SJSA1 (cell line): ENCODE results near the gene DEFB131A. TPM values are rescaled to one million over a fixed set of nuclear protein-coding genes. Genes with fewer than 3 reads are reported as not detected.

ENCODE experiments used
- total RNA-seq: library from RNA; depleted of rRNA; stranded (reverse); fragments of >200 nt; shearing (Covaris generic); gene quantifications from 2 replicates; pipeline ENCODE4 v1.2.3, GENCODE V29; 2014; rRNA removed

The DEFB131A gene
- total RNA-seq, 1 experiment from 2014 or later: not detected

Other genes starting within 250 kb of the DEFB131A start
- gene USP17L10, start 233.8 kb upstream of the DEFB131A start, total RNA-seq: not detected in 2 replicates
- gene USP17L11, start 229.0 kb upstream of the DEFB131A start, total RNA-seq: not detected in 2 replicates
- gene USP17L12, start 224.3 kb upstream of the DEFB131A start, total RNA-seq: not detected in 2 replicates
- gene USP17L13, start 219.5 kb upstream of the DEFB131A start, total RNA-seq: not detected in 2 replicates
- gene USP17L15, start 210.0 kb upstream of the DEFB131A start, total RNA-seq: not detected in 2 replicates
- gene USP17L17, start 200.5 kb upstream of the DEFB131A start, total RNA-seq: not detected in 2 replicates
- gene USP17L18, start 195.8 kb upstream of the DEFB131A start, total RNA-seq: not detected in 2 replicates
- not detected in 2 replicates for gene USP17L19, start 191.0 kb upstream of the DEFB131A start, total RNA-seq
- gene USP17L20, start 186.3 kb upstream of the DEFB131A start, total RNA-seq: not detected in 2 replicates
- gene USP17L21, start 181.5 kb upstream of the DEFB131A start, total RNA-seq: not detected in 2 replicates
- not detected in 2 replicates for gene USP17L22, start 176.8 kb upstream of the DEFB131A start, total RNA-seq
- not detected in 2 replicates for gene USP17L24, start 119.2 kb upstream of the DEFB131A start, total RNA-seq
- gene USP17L25, start 114.5 kb upstream of the DEFB131A start, total RNA-seq: not detected in 2 replicates
- gene USP17L26, start 109.8 kb upstream of the DEFB131A start, total RNA-seq: not detected in 2 replicates
- not detected in 2 replicates for gene USP17L5, start 105.0 kb upstream of the DEFB131A start, total RNA-seq
- not detected in 2 replicates for gene USP17L27, start 100.3 kb upstream of the DEFB131A start, total RNA-seq
- gene USP17L28, start 95.5 kb upstream of the DEFB131A start, total RNA-seq: not detected in 2 replicates
- gene USP17L29, start 90.8 kb upstream of the DEFB131A start, total RNA-seq: not detected in 2 replicates
- not detected in 2 replicates for gene USP17L30, start 81.3 kb upstream of the DEFB131A start, total RNA-seq